A673 (cell line): ENCODE measurements around the gene PCBP3. TPM values are rescaled to one million over a fixed set of nuclear protein-coding genes. Genes with fewer than 3 reads are reported as not detected.

ENCODE experiments used
- BruUV-seq: library from RNA; stranded (reverse); fragments of 400-500 nt; replicated peaks from 2 replicates; lab custom pipeline; 2021; lab: Mats Ljungman, UMichigan
- CTCF ChIA-PET: fragments of 300-600 bp; sonication (Branson Sonifier 250); formaldehyde crosslinking; loops from one replicate; lab custom pipeline; 2022; ENCODE audit warnings: antibody characterized with exemption; lab: Charles Lee
- POLR2A ChIA-PET: fragments of 300-600 bp; sonication (Branson Sonifier 250); formaldehyde crosslinking; loops from one replicate; lab custom pipeline; 2022; ENCODE audit warnings: antibody characterized with exemption; ENCODE audit not compliant: low non-redundant PET; lab: Charles Lee
- DNase-seq: peaks from one replicate; pipeline ENCODE4 v3.0.0-alpha.2; 2015; ENCODE audit warnings: low spot score
- H3K27ac ChIP-seq: fragments of 200-600 bp; sonication (generic); 2 replicates; pipeline ENCODE4 v1.5.1; 2016; ENCODE audit warnings: mixed run types, low read depth, mild to moderate bottlenecking, mixed read lengths, antibody characterized with exemption, low read length; ENCODE audit not compliant: poor library complexity, severe bottlenecking
- H3K27me3 ChIP-seq: fragments of 200-600 bp; sonication (generic); replicated peaks from 2 replicates; pipeline ENCODE4 v1.6.1; 2017; ENCODE audit warnings: mixed run types, low read depth, mild to moderate bottlenecking, mixed read lengths, antibody characterized with exemption, low read length; ENCODE audit not compliant: insufficient read depth, poor library complexity
- H3K36me3 ChIP-seq: fragments of 200-600 bp; sonication (generic); 2 replicates; pipeline ENCODE4 v1.6.1; 2016; ENCODE audit warnings: mixed run types, mild to moderate bottlenecking, mixed read lengths, antibody characterized with exemption, low read length; ENCODE audit not compliant: insufficient read depth, poor library complexity, severe bottlenecking
- H3K4me1 ChIP-seq: fragments of 200-600 bp; sonication (generic); 2 replicates; pipeline ENCODE4 v1.6.1; 2017; ENCODE audit warnings: mixed run types, mild to moderate bottlenecking, mixed read lengths, antibody characterized with exemption, low read length; ENCODE audit not compliant: insufficient read depth, poor library complexity, severe bottlenecking
- H3K4me3 ChIP-seq: fragments of 200-600 bp; sonication (generic); 2 replicates; pipeline ENCODE4 v1.5.1; 2016; ENCODE audit warnings: low read depth, mixed run types, mild to moderate bottlenecking, mixed read lengths, low read length; ENCODE audit not compliant: poor library complexity, severe bottlenecking
- H3K9me3 ChIP-seq: fragments of 200-600 bp; sonication (generic); 2 replicates; pipeline ENCODE4 v1.6.1; 2016; ENCODE audit warnings: mixed run types, low read depth, mild to moderate bottlenecking, mixed read lengths, antibody characterized with exemption, low read length; ENCODE audit not compliant: poor library complexity, severe bottlenecking
- CTCF ChIP-seq: fragments of 300-800, 200-600 bp; sonication (generic); conservative IDR thresholded peaks from 2 replicates; pipeline ENCODE4 v1.5.1; 2017; ENCODE audit warnings: low read depth, mild to moderate bottlenecking, antibody characterized with exemption, low read length, moderate library complexity, mixed read lengths
- EZH2 ChIP-seq: fragments of 200-600 bp; sonication (generic); IDR thresholded peaks from 2 replicates; pipeline ENCODE4 v1.6.1; 2017; ENCODE audit warnings: borderline replicate concordance, low read depth, mild to moderate bottlenecking, mixed read lengths, antibody characterized with exemption, low read length; ENCODE audit not compliant: poor library complexity, severe bottlenecking
- intact Hi-C: fragments of 100-400 bp; cut with micrococcal nuclease; formaldehyde crosslinking; loops from one replicate; pipeline ENCODE4 v1.10.0; 2022; ENCODE audit not compliant: unreplicated experiment
- total RNA-seq: library from RNA; stranded (reverse); gene quantifications from 2 replicates; pipeline ENCODE4 v1.2.3, GENCODE V29; 2021

Gene PCBP3
- total RNA-seq, 1 experiment from 2014 or later: 25.6 TPM

GRCh38 chr21:45972716-45973474 lies 329.4 kb downstream of the PCBP3 start:
- DNase-seq: peak; percentile 75
- H3K27me3 ChIP-seq: no peaks in the 10 kb centered on the region
- H3K4me1 ChIP-seq: peaks cover 59% of the 10 kb centered on the region
- no TSS peak for BruUV-seq
- ChIA-PET POLR2A (no interaction called here), CTCF (interaction anchor here (0.6 to 1.7 kb wide), 2 partner anchors 171 to 358 kb away, joined by 4 to 20 read pairs; no protein-coding TSS in a partner anchor)
- peak overlapping the region; percentile 45 for H3K4me3 ChIP-seq
- H3K36me3 ChIP-seq: no peaks in the 10 kb centered on the region
- peak overlapping the region; percentile 73 for H3K27ac ChIP-seq
- no peaks in the 10 kb centered on the region for H3K9me3 ChIP-seq
- intact Hi-C loops: loop anchor here (2.0 to 5.0 kb wide), 3 partner anchors 126 to 254 kb away; partner anchors contain the start of genes COL6A2 and LSS
- TF ChIP-seq CTCF (no peak), EZH2 (no peak)

DNA sequence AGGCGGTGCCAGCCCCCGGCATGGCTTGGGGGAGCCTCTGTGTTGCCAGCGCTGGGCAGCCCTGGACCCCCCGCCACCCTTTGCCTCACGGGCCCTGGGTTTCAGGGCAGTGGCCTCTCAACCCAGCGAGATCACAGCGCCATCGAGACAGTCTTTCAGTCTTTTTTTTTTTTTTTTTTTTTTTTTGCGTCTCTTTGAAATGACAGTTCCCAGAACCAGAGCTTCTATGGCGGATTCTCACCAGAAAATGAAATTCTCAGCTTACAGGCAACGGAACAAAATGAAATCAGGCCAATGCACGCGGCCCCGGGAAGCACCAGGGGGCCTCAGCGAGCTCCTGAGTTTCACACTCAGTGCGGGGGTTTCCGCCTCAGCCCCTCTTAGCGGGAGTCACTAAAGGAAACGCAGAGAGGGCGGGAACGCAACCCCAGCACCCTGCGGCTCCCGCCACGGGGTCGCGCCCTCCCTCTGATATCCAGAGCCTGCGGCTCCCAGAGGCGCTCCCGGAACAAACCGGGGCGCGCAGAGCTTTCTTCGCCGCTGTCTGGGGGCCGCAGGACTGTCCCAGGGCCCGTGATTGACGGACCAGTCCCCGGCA lies 330.0 kb downstream of the PCBP3 start:
- ChIA-PET POLR2A (no interaction called here), CTCF (interaction anchor here (0.6 to 1.7 kb wide), 5 partner anchors 19 to 444 kb away, joined by 3 to 20 read pairs (median 8); partner anchors contain the start of gene C21orf58)
- no peak for TF ChIP-seq EZH2
- TF ChIP-seq CTCF: peak; percentile 81
- DNase-seq: peak; percentile 92
- intact Hi-C loops: loop anchor here (2.0 to 5.0 kb wide), 3 partner anchors 125 to 254 kb away; partner anchors contain the start of genes COL6A2 and LSS
- Histone ChIP-seq H3K4me3 (peak overlapping the region; percentile 45), H3K27ac (peak overlapping the region; percentile 73), H3K9me3 (no peaks in the 10 kb centered on the region), H3K4me1 (peaks cover 66% of the 10 kb centered on the region), H3K36me3 (no peaks in the 10 kb centered on the region), H3K27me3 (no peaks in the 10 kb centered on the region)
- BruUV-seq: no TSS peak

DNA sequence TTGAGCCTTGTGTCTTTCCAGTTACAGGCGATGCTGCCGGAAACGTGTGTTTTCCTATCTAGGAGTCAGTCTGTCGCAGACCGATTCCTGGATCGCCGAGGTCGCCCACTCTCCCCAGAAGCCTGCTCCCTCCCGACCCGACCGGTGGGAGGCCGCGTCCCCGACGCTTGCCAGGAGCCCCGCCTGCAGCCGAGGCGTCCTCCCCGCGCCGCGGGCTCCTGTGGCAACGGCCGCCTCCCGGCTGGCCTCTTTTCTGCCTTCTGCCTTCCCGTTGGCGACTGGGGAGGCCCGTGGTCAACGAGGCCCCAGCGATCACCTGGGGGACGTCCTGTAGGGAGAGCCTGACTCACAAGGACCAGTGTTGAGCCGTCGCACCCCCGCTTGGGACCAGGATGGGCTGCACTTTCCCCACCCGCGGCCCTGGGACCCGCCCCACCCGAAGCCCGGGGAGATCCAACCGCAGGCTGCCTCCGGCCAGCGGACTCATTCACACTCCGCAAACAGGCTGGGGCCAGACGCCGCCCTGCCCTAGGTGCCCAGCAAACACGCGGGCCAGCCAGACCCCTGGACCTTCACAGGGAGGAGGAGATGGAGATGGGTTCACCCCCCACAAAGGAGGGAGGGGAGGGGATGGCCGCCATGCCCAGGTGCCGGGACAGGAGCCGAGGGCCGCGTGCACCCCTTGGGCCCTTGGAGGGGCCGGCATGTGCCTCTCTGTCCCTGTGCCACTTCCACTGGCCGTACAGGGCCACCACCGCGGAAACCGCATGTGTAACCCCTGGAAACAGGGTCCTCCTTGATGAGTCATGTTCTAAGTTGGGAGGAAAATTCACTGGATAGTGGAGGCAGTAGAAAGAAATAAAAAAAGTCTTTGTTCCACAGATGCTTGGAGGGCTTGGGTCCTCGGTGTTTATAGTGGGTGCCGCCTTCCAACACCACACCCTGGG lies 330.8 kb downstream of the PCBP3 start:
- Histone ChIP-seq H3K4me3 (peak overlapping the region; percentile 45), H3K9me3 (no peaks in the 10 kb centered on the region), H3K4me1 (peaks cover 72% of the 10 kb centered on the region), H3K27ac (peak overlapping the region; percentile 73), H3K36me3 (no peaks in the 10 kb centered on the region), H3K27me3 (no peaks in the 10 kb centered on the region)
- BruUV-seq: no TSS peak
- no peak for DNase-seq
- TF ChIP-seq EZH2 (no peak), CTCF (no peak)
- intact Hi-C loops: loop anchor here (5.0 kb wide), 2 partner anchors 168 to 253 kb away; partner anchors contain the start of gene LSS
- CTCF ChIA-PET: interaction anchor here (0.6 to 1.7 kb wide), 5 partner anchors 20 to 444 kb away, joined by 3 to 20 read pairs (median 8); partner anchors contain the start of gene C21orf58
- POLR2A ChIA-PET: no interaction called here
